GM12878 (cell line): Measurements from ENCODE around the gene DMWD. TPM values are rescaled to one million over a fixed set of nuclear protein-coding genes. Genes with fewer than 3 reads are reported as not detected.

Source experiments
- ATAC-seq: fragments of 200-7000 bp; cut with Tn5 transposase; 3 replicates; pipeline ENCODE4 v1.9.1; 2020; ENCODE audit warnings: mild to moderate bottlenecking, moderate library complexity
- BruUV-seq: library from RNA; stranded (reverse); fragments of 400-500 nt; replicated peaks from 2 replicates; lab custom pipeline; 2021; lab: Mats Ljungman, UMichigan
- CTCF ChIA-PET: fragments of 300-600 bp; sonication (Branson Sonifier 250); formaldehyde crosslinking; extraction: SDS; loops from one replicate; lab custom pipeline; 2021; ENCODE audit warnings: inconsistent platforms; lab: Yijun Ruan, JAX
- POLR2A ChIA-PET: fragments of 350-600 bp; formaldehyde crosslinking; extraction: SDS; loops from one replicate; lab custom pipeline; 2021; ENCODE audit warnings: inconsistent platforms; lab: Charles Lee
- RAD21 ChIA-PET: fragments of 300-600 bp; sonication (Branson Sonifier 250); formaldehyde crosslinking; loops from one replicate; lab custom pipeline; 2023; ENCODE audit warnings: antibody characterized with exemption; ENCODE audit not compliant: unreplicated experiment; lab: Charles Lee
- SMC1A ChIA-PET: fragments of 300-600 bp; sonication (Branson Sonifier 250); formaldehyde crosslinking; loops from one replicate; lab custom pipeline; 2023; ENCODE audit not compliant: unreplicated experiment, uncharacterized antibody; lab: Charles Lee
- DNase-seq: peaks from one replicate; pipeline ENCODE4 v3.0.0-alpha.2; 2011; ENCODE audit warnings: low read depth, low spot score
- FAIRE-seq: peaks from 3 replicates; lab custom pipeline; 2011; peaks lifted over from hg19 to GRCh38; lab: Jason Lieb, UNC
- H2AFZ ChIP-seq: 2 replicates; pipeline ENCODE4 v1.6.0; 2011; ENCODE audit warnings: low read depth, low read length, control low read depth; ENCODE audit not compliant: control insufficient read depth
- H3K27ac ChIP-seq: 2 replicates; pipeline ENCODE4 v1.5.1; 2011; ENCODE audit warnings: control low read depth; ENCODE audit not compliant: control insufficient read depth, insufficient read depth
- H3K27me3 ChIP-seq, 2 experiments: replicated peaks in 1 of 2; 2 replicates each; pipeline versions ENCODE4 v1.6.0 to v1.6.1; 2011; ENCODE audit warnings: low read length in 1 of 2; ENCODE audit not compliant: control insufficient read depth in 2 of 2, insufficient read depth in 2 of 2
- H3K36me3 ChIP-seq, 2 experiments: 2 replicates each; pipeline ENCODE4 v1.5.1; 2011; ENCODE audit warnings: low read length in 1 of 2; ENCODE audit not compliant: control insufficient read depth in 2 of 2, insufficient read depth in 2 of 2
- H3K4me1 ChIP-seq: 2 replicates; pipeline ENCODE4 v1.6.1; 2011; ENCODE audit warnings: mild to moderate bottlenecking, low read length, moderate library complexity, mixed read lengths; ENCODE audit not compliant: control insufficient read depth, insufficient read depth
- H3K4me2 ChIP-seq: 2 replicates; pipeline ENCODE4 v1.6.0; 2011; ENCODE audit warnings: control low read depth; ENCODE audit not compliant: control insufficient read depth, insufficient read depth
- H3K4me3 ChIP-seq: fragments of 200-600 bp; sonication (generic); 2 replicates; pipeline ENCODE4 v1.5.1; 2016
- H3K79me2 ChIP-seq: 2 replicates; pipeline ENCODE4 v1.6.0; 2011; ENCODE audit warnings: low read length; ENCODE audit not compliant: control insufficient read depth, insufficient read depth
- H3K9ac ChIP-seq: 2 replicates; pipeline ENCODE4 v1.8.0; 2011; ENCODE audit warnings: low read length, control low read depth, mixed read lengths; ENCODE audit not compliant: control insufficient read depth, insufficient read depth
- H3K9me3 ChIP-seq: replicated peaks from 3 replicates; pipeline ENCODE4 v1.5.1; 2011; ENCODE audit warnings: mild to moderate bottlenecking, low read length; ENCODE audit not compliant: control insufficient read depth, insufficient read depth
- H4K20me1 ChIP-seq: 2 replicates; pipeline ENCODE4 v1.6.0; 2011; ENCODE audit not compliant: control insufficient read depth, insufficient read depth
- ASH2L ChIP-seq: fragments of 300-600, 200-600 bp; sonication (generic); IDR thresholded peaks from 2 replicates; pipeline ENCODE4 v1.6.1; 2017; ENCODE audit warnings: low read depth, mild to moderate bottlenecking, borderline replicate concordance
- BRCA1 ChIP-seq: IDR thresholded peaks from 2 replicates; pipeline ENCODE4 v1.6.1; 2011; ENCODE audit warnings: low read depth, low read length, improper control_type of control experiment
- CHD2 ChIP-seq: IDR thresholded peaks from 2 replicates; pipeline ENCODE4 v1.6.1; 2011; ENCODE audit warnings: low read depth, low read length, improper control_type of control experiment, borderline replicate concordance
- IKZF1 ChIP-seq: fragments of 450-650 bp; conservative IDR thresholded peaks from 2 replicates; pipeline ENCODE4 v1.6.1; 2017; ENCODE audit warnings: antibody characterized with exemption, mild to moderate bottlenecking
- IRF5 ChIP-seq: fragments of 450-650 bp; IDR thresholded peaks from 2 replicates; pipeline ENCODE4 v1.6.1; 2017; ENCODE audit warnings: borderline replicate concordance
- MYB ChIP-seq: fragments of 150-350 bp; IDR thresholded peaks from 2 replicates; pipeline ENCODE4 v1.6.1; 2014; ENCODE audit warnings: mild to moderate bottlenecking, low read depth, low read length, borderline replicate concordance
- NFYB ChIP-seq: IDR thresholded peaks from 2 replicates; pipeline ENCODE4 v1.6.1; 2011; ENCODE audit warnings: low read depth, mild to moderate bottlenecking, low read length, improper control_type of control experiment, moderate library complexity; ENCODE audit not compliant: insufficient read depth
- SIX5 ChIP-seq: IDR thresholded peaks from 2 replicates; pipeline ENCODE4 v1.6.1; 2011; ENCODE audit warnings: mild to moderate bottlenecking, low read depth, low read length, moderate library complexity; ENCODE audit not compliant: severe bottlenecking
- ZNF24 ChIP-seq: fragments of 450-650 bp; IDR thresholded peaks from 2 replicates; pipeline ENCODE4 v1.6.1; 2017; ENCODE audit warnings: antibody characterized with exemption, mild to moderate bottlenecking
- ZZZ3 ChIP-seq: IDR thresholded peaks from 2 replicates; pipeline ENCODE4 v1.6.1; 2011; ENCODE audit warnings: low read depth; ENCODE audit not compliant: control insufficient read depth, insufficient read length
- WGBS: methylation state at CpG from one replicate; pipeline ENCODE4 v1.1.6; 2016; ENCODE audit warnings: low lambda C conversion rate; ENCODE audit not compliant: insufficient replicate concordance, insufficient coverage; ENCODE audit errors: missing lambda C conversion rate; 5-methylcytosine and 5-hydroxymethylcytosine counted together
- in situ Hi-C: fragments of 300-500 bp; cut with MboI; formaldehyde crosslinking; loops from 9 replicates; pipeline ENCODE4 v1.14.3; 2018; ENCODE audit warnings: mixed read lengths
- intact Hi-C: fragments of 100-400 bp; cut with micrococcal nuclease; formaldehyde crosslinking; loops from one replicate; pipeline ENCODE4 v1.14.2; 2022; ENCODE audit not compliant: unreplicated experiment
- polyA plus RNA-seq, 11 experiments: library from polyadenylated mRNA; depleted of rRNA in 4 of 11; unstranded in 6 of 11; stranded (reverse) in 5 of 11; fragments of >200 nt; fragmentation: Nextera tagmentation in 4 of 11; fragmentation: Illumina TruSeq in 1 of 11; extraction: Ambion mirVana in 4 of 11; extraction: Trizol in 1 of 11; gene quantifications; 1 replicate in 1 of 11; 2 replicates in 10 of 11; pipeline versions ENCODE4 v1.2.1 to v1.2.3, GENCODE V29; 2011 to 2016; ENCODE audit warnings: inconsistent platforms in 2 of 11, missing spikeins in 2 of 11, low read depth in 1 of 11
- total RNA-seq, 4 experiments: library from RNA; depleted of rRNA in 3 of 4; stranded (reverse); fragments of >200 nt in 3 of 4; fragmentation: Illumina TruSeq in 1 of 4; extraction: Trizol in 1 of 4; gene quantifications; 2 replicates each; pipeline versions ENCODE4 v1.2.1 to v1.2.3, GENCODE V29; 2013 to 2021
- TF ChIP-seq, protein P1 (sequence below): fragments of 450-650 bp; IDR thresholded peaks from 2 replicates; pipeline ENCODE4 v1.6.1; 2018; ENCODE audit warnings: mild to moderate bottlenecking, low read depth, moderate library complexity; ENCODE audit not compliant: partially characterized antibody
- TF ChIP-seq, protein P2 (sequence below): fragments of 450-650 bp; IDR thresholded peaks from 2 replicates; pipeline ENCODE4 v1.6.1; 2017; ENCODE audit warnings: antibody characterized with exemption, mild to moderate bottlenecking, moderate library complexity
- TF ChIP-seq, protein P3 (sequence below): IDR thresholded peaks from 2 replicates; pipeline ENCODE4 v1.6.1; 2012; ENCODE audit warnings: low read length, inconsistent platforms

The DMWD gene
- total and polyA plus RNA-seq, 10 of the 15 experiments (the other 5 are each of a cell fraction or from before 2014, with no cell fraction given) = 3.5 to 56.0 (median 11.6) TPM

DNA sequence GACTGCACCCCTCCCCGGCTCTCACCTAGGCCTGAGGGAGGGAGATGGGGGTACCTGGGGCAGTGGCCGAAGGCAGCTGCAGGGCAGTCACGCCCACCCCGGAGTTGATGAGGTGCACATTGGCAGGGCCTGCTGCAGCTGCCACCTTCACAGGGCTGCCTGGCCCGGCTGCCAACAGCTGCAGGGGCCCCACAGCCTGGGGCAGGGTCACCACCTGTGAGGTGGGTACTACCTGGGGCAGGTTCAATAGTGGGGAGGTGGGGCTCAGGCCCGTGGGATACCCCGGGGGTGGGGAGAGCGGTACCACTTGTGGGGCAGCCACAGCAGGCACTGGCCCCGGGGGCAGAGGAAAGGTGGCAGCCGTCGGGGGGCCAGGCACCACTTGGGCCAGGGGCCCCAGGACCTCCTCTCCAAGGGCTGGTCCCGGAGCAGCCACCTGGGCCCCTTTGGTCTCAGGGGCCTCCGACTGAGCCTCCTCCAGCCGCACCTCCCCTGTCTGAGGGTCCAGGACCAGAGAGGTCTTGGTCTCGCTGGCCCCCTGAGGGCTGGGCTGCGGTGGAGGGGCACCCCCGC, 26.3 kb downstream of the DMWD start:
- CTCF ChIA-PET = no interaction called here
- H3K27me3 ChIP-seq = no peaks in the 10 kb centered on the region
- WGBS = 84% methylated on average over 16 of the region's 17 CpGs
- in situ Hi-C loops (no loop called here), intact Hi-C loops (loop anchor here (5.0 kb wide), 2 partner anchors 34 to 74 kb away; partner anchors contain the start of genes FBXO46, MEIOSIN, QPCTL and SNRPD2)
- BruUV-seq = no TSS peak
- H3K4me2 ChIP-seq = no peak overlapping the region
- no peaks in the 10 kb centered on the region for H3K9me3 ChIP-seq
- POLR2A ChIA-PET = no interaction called here
- H3K9ac ChIP-seq = no peak overlapping the region
- ATAC-seq (no peak), FAIRE-seq (no peak), DNase-seq (no peak)
- no peak overlapping the region for H2AFZ ChIP-seq
- SMC1A ChIA-PET = no interaction called here
- H3K4me3 ChIP-seq = no peak overlapping the region
- RAD21 ChIA-PET = no interaction called here
- H3K4me1 ChIP-seq = peaks cover 4% of the 10 kb centered on the region
- H3K79me2 ChIP-seq = no peaks in the 10 kb centered on the region; the same call in 1 of the 2 replicates
- no peak overlapping the region for H3K27ac ChIP-seq
- no peaks in the 10 kb centered on the region for H4K20me1 ChIP-seq
- no peaks in the 10 kb centered on the region for H3K36me3 ChIP-seq
- TF ChIP-seq ASH2L (no peak), IKZF1 (no peak), SIX5 (no peak), IRF5 (no peak), CHD2 (no peak), MYB (no peak), BRCA1 (no peak), ZZZ3 (no peak), NFYB (no peak), ZNF24 (no peak)
- TF ChIP-seq, protein P1, sequence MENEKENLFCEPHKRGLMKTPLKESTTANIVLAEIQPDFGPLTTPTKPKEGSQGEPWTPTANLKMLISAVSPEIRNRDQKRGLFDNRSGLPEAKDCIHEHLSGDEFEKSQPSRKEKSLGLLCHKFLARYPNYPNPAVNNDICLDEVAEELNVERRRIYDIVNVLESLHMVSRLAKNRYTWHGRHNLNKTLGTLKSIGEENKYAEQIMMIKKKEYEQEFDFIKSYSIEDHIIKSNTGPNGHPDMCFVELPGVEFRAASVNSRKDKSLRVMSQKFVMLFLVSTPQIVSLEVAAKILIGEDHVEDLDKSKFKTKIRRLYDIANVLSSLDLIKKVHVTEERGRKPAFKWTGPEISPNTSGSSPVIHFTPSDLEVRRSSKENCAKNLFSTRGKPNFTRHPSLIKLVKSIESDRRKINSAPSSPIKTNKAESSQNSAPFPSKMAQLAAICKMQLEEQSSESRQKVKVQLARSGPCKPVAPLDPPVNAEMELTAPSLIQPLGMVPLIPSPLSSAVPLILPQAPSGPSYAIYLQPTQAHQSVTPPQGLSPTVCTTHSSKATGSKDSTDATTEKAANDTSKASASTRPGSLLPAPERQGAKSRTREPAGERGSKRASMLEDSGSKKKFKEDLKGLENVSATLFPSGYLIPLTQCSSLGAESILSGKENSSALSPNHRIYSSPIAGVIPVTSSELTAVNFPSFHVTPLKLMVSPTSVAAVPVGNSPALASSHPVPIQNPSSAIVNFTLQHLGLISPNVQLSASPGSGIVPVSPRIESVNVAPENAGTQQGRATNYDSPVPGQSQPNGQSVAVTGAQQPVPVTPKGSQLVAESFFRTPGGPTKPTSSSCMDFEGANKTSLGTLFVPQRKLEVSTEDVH = no peak
- TF ChIP-seq, protein P2, sequence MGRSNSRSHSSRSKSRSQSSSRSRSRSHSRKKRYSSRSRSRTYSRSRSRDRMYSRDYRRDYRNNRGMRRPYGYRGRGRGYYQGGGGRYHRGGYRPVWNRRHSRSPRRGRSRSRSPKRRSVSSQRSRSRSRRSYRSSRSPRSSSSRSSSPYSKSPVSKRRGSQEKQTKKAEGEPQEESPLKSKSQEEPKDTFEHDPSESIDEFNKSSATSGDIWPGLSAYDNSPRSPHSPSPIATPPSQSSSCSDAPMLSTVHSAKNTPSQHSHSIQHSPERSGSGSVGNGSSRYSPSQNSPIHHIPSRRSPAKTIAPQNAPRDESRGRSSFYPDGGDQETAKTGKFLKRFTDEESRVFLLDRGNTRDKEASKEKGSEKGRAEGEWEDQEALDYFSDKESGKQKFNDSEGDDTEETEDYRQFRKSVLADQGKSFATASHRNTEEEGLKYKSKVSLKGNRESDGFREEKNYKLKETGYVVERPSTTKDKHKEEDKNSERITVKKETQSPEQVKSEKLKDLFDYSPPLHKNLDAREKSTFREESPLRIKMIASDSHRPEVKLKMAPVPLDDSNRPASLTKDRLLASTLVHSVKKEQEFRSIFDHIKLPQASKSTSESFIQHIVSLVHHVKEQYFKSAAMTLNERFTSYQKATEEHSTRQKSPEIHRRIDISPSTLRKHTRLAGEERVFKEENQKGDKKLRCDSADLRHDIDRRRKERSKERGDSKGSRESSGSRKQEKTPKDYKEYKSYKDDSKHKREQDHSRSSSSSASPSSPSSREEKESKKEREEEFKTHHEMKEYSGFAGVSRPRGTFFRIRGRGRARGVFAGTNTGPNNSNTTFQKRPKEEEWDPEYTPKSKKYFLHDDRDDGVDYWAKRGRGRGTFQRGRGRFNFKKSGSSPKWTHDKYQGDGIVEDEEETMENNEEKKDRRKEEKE = no peak
- TF ChIP-seq, protein P3, sequence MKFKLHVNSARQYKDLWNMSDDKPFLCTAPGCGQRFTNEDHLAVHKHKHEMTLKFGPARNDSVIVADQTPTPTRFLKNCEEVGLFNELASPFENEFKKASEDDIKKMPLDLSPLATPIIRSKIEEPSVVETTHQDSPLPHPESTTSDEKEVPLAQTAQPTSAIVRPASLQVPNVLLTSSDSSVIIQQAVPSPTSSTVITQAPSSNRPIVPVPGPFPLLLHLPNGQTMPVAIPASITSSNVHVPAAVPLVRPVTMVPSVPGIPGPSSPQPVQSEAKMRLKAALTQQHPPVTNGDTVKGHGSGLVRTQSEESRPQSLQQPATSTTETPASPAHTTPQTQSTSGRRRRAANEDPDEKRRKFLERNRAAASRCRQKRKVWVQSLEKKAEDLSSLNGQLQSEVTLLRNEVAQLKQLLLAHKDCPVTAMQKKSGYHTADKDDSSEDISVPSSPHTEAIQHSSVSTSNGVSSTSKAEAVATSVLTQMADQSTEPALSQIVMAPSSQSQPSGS = no peak
